Dendritic cell treated with granulocyte-macrophage colony-stimulating factor and Interleukin-4, amounts not matched to agents 40 ng/mL and 50 ng/mL, for 4 days (primary cell): Measurements from ENCODE around the gene CDK13.
"Not testable (repeated sequence)": the region's sequence is repeated elsewhere in the genome, so short reads cannot be mapped to it uniquely, and the experiment has no call there.

ENCODE experiments used
- H3K27ac Mint-ChIP-seq: one replicate; pipeline ENCODE4 v1.8.0; 2022; ENCODE audit warnings: mild to moderate bottlenecking, mixed read lengths
- H3K27me3 Mint-ChIP-seq: one replicate; pipeline ENCODE4 v1.8.0; 2022; ENCODE audit warnings: mild to moderate bottlenecking, mixed read lengths
- H3K36me3 Mint-ChIP-seq: one replicate; pipeline ENCODE4 v1.8.0; 2022; ENCODE audit warnings: low read depth, mixed read lengths
- H3K4me1 Mint-ChIP-seq: one replicate; pipeline ENCODE4 v1.8.0; 2022; ENCODE audit warnings: low read depth, mixed read lengths
- H3K4me3 Mint-ChIP-seq: one replicate; pipeline ENCODE4 v1.8.0; 2022; ENCODE audit warnings: mild to moderate bottlenecking, moderate library complexity, mixed read lengths
- H3K9me3 Mint-ChIP-seq: one replicate; pipeline ENCODE4 v1.8.0; 2022; ENCODE audit warnings: mixed read lengths
- intact Hi-C: fragments of 100-400 bp; cut with micrococcal nuclease; formaldehyde crosslinking; loops from one replicate; pipeline ENCODE4 v1.15.0; 2022

The CDK13 gene

GRCh38 chr7:40145596-40146130, 195.6 kb downstream of the CDK13 start:
- H3K36me3 Mint-ChIP-seq, H3K4me1 Mint-ChIP-seq, H3K9me3 Mint-ChIP-seq, H3K27me3 Mint-ChIP-seq, H3K27ac Mint-ChIP-seq, H3K4me3 Mint-ChIP-seq, intact Hi-C loops: not testable (repeated sequence)

- intact Hi-C loops = no loop called here
- Mint-ChIP-seq H3K27ac (no peak overlapping the region), H3K4me1 (no peaks in the 10 kb centered on the region), H3K36me3 (no peaks in the 10 kb centered on the region), H3K27me3 (no peaks in the 10 kb centered on the region), H3K9me3 (peaks cover 10% of the 10 kb centered on the region), H3K4me3 (no peak overlapping the region)
Observed at GRCh38 chr7:40147371-40148246, 197.6 kb downstream of the CDK13 start.

GRCh38 chr7:40148247-40148580, 198.2 kb downstream of the CDK13 start:
- H3K27me3 Mint-ChIP-seq, H3K27ac Mint-ChIP-seq, H3K4me3 Mint-ChIP-seq, H3K9me3 Mint-ChIP-seq, H3K36me3 Mint-ChIP-seq, H3K4me1 Mint-ChIP-seq, intact Hi-C loops: not testable (repeated sequence)

GRCh38 chr7:40148671-40149070, 198.6 kb downstream of the CDK13 start:
- Mint-ChIP-seq H3K9me3 (peaks cover 10% of the 10 kb centered on the region), H3K36me3 (no peaks in the 10 kb centered on the region), H3K27me3 (no peaks in the 10 kb centered on the region), H3K4me3 (no peak overlapping the region), H3K4me1 (no peaks in the 10 kb centered on the region), H3K27ac (no peak overlapping the region)
- intact Hi-C loops = no loop called here
